NCI-H2196 treated with DMSO at 0.1 percent for 48 hours (cell line): ENCODE results near the gene DENND1A.

Experiments
- DNase-seq: peaks from one replicate; lab custom pipeline; 2025; ENCODE audit not compliant: unreplicated experiment; lab: John Stamatoyannopoulos, UW

DENND1A gene

GRCh38 chr9:123480096-123480495, 449.8 kb downstream of the DENND1A start:
- DNase-seq = no peak

GRCh38 chr9:123478967-123479602, 450.8 kb downstream of the DENND1A start:
- no peak for DNase-seq

DNA sequence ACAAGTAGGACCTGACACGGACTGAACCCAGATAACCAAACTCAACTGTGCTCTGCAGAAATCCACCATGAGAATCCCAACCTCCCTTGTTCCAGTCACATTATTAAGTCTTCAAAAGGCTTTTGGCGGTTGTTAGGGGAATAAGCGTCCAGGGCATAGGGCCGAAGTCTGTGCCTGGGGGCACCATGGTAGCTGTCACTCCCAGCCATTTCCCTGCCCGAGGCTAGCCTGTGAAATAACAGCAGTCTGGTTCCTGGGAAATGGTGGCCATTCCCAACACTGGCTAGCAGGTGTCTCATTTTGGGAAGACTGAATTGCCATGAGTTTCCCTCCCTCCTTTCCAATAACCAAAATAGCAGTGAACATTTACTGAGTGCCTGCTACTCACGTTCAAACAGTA, 451.8 kb downstream of the DENND1A start:
- DNase-seq = no peak

- DNase-seq = no peak
Observed at GRCh38 chr9:123475407-123475806, 454.5 kb downstream of the DENND1A start.

DNA sequence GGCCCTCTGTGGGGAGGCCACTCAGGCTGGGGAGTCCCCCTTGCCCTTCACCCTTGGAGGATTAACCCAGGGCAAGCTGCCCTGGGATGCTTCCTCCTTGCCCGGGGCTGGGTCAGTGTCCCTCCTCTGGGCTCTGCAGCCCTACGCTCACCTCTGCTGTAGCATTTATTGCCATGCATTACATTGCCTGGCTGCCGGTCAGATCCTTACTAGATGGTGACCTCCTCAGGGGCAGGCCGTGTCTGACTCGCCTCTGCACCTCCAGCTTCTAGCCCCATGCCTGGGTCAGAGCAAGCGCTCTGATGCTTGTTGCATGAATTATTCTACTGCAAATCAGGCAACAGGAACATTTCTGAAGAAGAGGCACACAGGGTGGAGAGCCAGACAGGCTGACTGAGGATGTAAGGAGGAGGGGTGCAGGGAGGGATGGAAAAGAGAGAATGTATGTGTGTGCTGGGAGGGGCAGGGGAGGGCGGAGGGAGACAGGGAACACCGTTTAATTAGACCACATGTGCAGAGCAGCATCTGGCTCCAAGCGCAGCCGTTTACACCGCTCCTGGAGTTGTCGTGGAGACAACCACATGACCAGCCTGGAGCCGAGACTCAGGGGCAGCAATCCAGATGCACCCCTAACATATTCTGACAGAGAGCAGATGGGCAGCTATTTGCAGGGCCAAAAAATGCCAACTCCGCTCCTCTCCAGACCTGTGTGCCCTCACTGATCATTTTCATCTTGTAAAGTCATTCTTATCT, 456.9 kb downstream of the DENND1A start:
- no peak for DNase-seq

DNA sequence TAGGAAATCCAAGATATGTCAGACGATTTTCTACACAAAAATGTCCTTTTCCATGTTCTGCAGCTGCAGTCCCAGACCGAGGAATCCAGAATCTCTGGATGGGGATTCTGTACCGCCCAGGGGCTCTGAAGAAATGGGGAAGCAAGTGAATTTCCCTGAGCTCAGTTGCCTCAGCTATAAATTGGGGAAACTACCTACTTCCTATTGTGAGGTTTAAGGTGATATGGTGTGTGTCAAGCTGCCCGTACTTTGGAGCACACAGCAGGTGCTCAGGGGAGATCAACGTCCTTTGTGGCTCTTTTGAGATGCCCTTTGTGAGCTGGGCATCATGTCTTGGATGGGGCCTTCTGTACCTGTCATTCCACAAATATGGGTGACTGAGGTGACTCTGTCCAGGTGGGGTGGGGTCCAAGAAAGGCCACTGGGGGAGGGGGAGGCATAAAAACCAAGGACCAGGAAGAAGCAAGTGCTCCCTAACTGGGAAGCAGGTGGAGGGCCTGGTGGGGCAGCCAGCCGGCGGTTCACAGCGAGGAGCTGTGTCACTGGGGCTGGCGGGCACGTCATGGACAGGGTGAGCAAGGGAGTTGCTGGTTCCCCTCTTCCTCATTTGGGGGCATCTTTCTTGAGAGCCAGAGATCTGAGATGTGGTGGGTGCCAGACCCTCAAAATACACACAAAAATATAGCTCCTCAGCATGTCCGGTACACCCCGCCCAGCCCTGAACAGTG, 457.9 kb downstream of the DENND1A start:
- no peak for DNase-seq

- DNase-seq = no peak
Observed at GRCh38 chr9:123470991-123471770, 458.7 kb downstream of the DENND1A start.

DNA sequence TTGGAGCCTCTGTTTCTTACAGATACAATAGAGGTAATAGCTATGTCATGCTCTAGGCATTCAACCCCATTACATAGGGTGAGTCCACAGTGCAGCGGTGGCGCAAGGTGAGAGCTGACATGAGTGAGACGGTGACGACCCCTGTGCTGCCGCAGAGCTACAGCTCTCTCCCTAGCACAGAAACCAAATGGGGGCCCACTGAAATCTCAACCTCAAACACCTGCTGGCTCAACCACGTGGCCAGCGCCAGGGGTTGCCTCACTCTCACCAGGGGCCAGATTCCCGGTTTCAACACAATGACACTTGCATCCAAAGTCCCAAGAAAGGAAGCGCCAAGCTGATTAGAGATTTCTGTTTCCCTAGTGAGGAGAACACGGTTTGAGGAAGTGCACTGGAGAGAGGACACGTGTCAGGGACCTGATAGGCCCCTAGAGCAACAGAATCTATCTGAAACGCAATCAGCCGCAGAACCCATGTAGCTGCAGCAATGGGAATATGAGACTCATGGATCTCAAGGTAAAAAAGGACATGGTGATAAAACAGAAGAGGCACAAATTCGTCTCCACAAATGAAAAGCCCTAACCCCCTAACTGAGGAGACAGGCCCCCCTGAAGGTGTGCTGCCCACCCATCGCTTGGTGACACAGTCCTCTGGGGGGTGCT, 459.7 kb downstream of the DENND1A start:
- no peak for DNase-seq

GRCh38 chr9:123469282-123469681, 460.6 kb downstream of the DENND1A start:
- no peak for DNase-seq

- DNase-seq = no peak
Observed at GRCh38 chr9:123468541-123468940, 461.4 kb downstream of the DENND1A start.

DNA sequence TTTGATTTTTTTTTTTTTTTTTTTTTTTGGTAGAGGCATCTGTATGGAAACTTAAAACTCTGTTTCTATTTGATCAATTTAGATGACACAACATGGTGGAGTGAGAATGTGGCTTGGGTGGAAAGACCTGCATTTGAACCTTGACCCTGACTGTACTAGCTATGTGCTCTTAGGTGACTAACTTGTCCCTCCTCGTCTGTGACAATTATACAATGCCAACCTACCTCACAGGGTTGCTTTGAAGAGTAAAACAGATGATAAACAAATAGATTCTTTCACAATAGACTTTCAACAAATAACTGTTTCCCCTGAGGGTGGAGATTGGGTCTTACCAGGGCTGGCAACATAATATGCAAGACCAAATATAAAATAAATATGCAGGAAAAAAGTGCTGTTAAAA, 464.6 kb downstream of the DENND1A start:
- DNase-seq = no peak

- DNase-seq = no peak
Observed at GRCh38 chr9:123460091-123460490, 469.8 kb downstream of the DENND1A start.

DNA sequence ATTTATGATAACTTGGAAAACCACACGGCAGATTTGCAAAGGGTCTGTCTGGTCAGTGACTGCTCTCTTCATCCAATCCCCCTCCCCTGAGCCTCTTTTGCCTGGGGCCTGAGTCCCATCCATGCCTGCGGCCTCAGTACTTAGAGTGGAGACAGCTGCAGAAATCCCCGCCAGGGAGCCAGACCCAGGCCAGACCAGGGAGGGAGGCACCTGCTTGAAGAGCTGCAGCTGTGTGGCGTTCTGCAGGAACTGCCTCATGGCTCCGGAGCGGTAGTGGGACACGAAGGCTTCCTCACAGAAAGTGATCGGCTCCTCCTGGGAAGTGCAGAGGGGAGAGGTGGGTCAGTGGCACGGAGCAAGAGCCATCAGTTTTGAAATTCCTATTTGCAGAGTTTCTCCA, 472.3 kb downstream of the DENND1A start:
- DNase-seq = no peak

DNA sequence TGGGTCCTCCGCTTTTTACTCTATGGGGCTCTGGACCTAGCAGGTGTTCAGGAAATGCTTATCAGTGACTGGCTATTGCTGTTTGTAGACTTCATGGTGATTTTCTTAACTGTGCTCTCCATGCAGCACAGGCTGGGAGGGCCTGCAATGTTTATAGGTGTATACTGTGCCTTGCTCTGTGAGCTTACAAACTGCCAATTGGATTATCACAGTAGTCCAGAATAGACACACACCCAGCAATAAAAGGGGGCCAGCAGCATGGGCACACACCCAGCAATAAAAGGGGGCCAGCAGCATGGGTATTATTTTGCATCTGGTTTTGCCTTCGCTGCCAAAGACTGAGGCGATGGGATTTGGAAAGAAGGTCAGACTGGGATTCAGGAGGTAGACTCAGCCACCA, 473.9 kb downstream of the DENND1A start:
- DNase-seq = no peak

DNA sequence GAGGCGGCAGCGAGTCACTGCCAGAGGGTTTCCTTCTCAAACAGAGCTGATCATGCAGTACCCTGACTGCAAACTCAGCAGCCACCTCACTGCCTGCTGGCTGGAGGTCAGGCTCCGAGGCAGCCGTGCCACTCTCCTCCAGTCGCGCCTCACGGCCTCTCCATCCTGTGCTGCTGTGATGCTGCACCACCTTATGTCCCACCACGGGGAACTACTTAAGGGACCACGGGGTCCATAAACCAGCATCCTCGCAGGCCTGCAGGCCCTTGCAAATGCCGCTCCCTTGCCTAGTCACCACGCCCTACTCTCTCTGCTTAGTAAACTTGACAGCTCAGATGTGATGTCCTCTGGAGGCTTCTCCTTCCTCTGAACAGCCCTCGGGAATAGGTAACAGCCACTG, 474.7 kb downstream of the DENND1A start:
- DNase-seq = no peak

DNA sequence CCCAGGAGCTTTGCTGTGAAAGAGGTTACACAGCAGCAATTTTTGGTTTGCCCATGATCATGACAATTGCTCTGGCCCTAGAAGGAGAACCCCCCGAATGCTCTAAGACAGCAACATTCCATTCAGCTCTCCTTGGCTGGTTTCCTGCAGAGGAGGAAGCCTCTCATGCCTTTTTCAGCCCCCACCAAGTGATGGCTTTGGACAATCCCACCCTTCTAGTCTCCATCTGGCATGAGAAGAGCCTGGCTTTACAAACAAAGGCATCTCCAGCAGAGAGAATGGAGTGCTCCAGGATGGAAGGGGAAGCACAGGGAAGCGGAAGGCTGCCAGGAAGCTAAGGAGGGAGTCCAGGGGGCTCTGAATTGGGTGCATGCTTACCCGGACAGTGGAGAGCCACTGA, 475.6 kb downstream of the DENND1A start:
- DNase-seq = no peak

DNA sequence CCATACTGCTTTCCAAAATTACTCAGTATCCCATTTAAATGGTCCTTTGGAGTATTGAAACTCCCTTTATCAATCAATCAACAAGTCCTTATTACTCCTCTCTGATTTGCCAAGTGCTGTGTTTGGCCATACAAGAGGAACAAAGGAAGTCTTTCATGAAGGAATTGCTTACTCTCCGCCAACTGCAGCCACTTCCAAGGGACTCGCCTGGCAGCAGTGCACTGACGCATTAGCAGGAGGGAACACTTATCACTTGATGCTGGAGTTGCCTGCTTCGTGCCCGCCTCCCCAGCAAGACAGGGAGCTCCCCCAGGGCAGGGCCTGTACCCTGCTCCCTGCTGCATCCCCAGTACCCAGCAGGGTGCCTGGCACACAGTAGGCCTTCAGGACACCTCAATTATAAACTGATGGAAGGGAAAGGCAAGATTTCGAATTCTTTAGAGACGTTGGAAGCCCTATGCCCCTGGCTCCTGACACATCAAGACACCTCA, 476.1 kb downstream of the DENND1A start:
- DNase-seq = no peak

DNA sequence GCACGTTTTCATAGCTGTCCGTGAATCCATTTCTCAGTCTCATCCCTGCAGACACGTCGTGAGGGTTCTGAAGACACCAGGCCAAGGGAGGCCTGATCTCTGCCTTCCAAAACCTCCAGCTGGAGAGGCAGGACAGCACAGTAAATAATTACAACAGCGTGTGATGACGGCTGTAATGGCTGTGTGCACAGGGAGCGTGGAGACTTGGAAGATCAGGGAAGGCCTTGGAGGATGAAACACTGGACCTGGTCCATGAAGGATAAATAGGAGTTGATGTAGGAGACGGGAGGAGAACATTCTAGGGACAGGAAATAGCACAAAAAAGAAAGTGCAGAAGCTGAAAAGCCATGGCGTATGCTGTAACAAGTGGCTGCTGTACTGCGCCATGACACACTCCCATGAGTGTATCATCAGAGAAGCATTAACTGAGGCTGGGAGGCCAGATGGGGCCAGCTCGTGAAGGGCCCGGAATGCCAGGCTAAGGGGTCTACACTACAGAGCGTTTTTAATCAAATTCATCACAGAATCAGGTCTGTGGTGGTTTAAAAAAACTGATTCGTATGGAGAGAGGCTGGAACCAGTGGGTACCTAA, 476.8 kb downstream of the DENND1A start:
- no peak for DNase-seq

GRCh38 chr9:123450996-123451395, 478.9 kb downstream of the DENND1A start:
- no peak for DNase-seq

DNA sequence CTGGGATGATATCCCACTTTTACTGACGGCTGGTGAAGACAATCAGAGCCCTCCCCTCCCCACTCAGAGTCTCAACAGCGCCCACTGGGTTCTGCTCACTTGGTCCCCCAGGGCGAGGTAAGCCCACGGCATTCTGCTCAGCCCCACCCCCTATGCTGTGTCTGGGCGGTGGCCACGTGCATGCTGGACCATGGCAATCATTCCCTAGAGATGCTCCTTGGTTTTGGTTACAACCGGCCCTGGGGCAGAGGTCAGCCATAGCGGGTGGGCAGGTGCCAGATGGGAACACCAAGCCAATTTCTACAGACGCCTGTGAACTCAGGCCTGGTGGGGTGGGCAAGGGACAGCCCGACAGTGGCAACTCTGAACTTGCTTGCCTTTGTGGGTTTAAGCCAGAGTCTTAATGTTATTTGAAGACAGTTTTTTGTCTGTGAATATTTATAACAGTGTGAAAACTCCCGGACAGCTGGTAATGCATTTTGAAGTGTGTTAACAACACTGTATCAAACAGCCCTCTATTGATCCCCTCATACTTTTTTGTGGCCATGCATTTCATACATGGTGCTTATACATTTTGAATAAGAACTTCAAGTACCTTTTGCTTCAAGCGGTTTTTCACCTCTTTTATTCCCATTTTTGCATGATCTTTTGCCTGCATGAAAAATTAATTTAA, 479.7 kb downstream of the DENND1A start:
- DNase-seq = no peak
